22Rv1 (cell line): Measurements from ENCODE around the gene CD300LD.

ENCODE experiments used
- CTCF ChIP-seq: fragments of 450-650 bp; IDR thresholded peaks from 2 replicates; pipeline ENCODE4 v1.5.1; 2017; ENCODE audit warnings: mild to moderate bottlenecking
- ZFX ChIP-seq: fragments of 450-650 bp; IDR thresholded peaks from 2 replicates; pipeline ENCODE4 v1.6.1; 2017; ENCODE audit warnings: antibody characterized with exemption, borderline replicate concordance

- TF ChIP-seq CTCF = no peak
- TF ChIP-seq ZFX = no peak
These were observed 30.5 kb downstream of the CD300LD start for GRCh38 chr17:74561586-74561985.
